ENCODE results near the gene MLLT11. TPM values are rescaled to one million over a fixed set of nuclear protein-coding genes. Genes with fewer than 3 reads are reported as not detected.

Gene MLLT11, protein sequence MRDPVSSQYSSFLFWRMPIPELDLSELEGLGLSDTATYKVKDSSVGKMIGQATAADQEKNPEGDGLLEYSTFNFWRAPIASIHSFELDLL
- 1 to 10 TPM in 2 of 4 donors, under 1 TPM in 2; 0.47 to 6.6 (median 0.79) TPM for total RNA-seq

DNA sequence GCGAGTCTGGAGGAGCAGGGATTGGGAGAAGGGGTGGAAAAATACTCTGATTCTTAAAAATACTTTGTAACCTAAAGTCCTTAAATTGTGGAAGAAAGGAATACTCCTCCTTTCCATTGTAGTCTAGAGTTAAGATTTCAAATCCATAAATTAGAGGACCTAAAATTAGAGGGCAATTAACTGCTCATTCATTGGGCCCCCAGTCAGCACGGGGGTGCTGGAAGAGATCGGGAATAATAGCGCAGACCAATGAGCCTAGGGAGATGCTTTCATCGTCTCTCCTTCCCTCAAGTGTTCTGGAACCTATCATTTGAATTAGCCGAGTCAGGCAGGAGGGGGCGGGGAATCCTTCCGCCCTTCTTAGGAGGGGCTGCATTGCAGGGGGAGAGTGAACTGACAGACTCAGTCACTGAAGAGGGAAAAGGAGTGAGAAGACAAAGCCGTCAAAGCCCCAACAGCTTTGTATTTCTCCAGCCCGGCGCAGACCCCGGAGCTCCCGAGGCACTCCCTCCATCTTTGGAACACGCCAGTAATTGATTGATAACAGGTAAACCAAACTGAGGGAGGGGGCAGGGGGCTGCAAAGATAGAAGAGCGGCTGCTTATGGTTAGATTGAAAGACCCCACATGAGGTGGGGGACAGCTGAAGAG lies at the start of gene MLLT11:
MLLT11 (plus strand) TSS at position 391 of the 650 bp plus-strand sequence. CDS start 6,828 bp downstream, outside the sequence.
- DNase-seq (ENCODE audit: low spot score): no peak
- peak; percentile 40 for ATAC-seq (ENCODE audit: low FRiP score)
- TF ChIP-seq, protein P1, sequence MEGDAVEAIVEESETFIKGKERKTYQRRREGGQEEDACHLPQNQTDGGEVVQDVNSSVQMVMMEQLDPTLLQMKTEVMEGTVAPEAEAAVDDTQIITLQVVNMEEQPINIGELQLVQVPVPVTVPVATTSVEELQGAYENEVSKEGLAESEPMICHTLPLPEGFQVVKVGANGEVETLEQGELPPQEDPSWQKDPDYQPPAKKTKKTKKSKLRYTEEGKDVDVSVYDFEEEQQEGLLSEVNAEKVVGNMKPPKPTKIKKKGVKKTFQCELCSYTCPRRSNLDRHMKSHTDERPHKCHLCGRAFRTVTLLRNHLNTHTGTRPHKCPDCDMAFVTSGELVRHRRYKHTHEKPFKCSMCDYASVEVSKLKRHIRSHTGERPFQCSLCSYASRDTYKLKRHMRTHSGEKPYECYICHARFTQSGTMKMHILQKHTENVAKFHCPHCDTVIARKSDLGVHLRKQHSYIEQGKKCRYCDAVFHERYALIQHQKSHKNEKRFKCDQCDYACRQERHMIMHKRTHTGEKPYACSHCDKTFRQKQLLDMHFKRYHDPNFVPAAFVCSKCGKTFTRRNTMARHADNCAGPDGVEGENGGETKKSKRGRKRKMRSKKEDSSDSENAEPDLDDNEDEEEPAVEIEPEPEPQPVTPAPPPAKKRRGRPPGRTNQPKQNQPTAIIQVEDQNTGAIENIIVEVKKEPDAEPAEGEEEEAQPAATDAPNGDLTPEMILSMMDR (IDR thresholded peaks at IDR 0.05): no peak

DNA sequence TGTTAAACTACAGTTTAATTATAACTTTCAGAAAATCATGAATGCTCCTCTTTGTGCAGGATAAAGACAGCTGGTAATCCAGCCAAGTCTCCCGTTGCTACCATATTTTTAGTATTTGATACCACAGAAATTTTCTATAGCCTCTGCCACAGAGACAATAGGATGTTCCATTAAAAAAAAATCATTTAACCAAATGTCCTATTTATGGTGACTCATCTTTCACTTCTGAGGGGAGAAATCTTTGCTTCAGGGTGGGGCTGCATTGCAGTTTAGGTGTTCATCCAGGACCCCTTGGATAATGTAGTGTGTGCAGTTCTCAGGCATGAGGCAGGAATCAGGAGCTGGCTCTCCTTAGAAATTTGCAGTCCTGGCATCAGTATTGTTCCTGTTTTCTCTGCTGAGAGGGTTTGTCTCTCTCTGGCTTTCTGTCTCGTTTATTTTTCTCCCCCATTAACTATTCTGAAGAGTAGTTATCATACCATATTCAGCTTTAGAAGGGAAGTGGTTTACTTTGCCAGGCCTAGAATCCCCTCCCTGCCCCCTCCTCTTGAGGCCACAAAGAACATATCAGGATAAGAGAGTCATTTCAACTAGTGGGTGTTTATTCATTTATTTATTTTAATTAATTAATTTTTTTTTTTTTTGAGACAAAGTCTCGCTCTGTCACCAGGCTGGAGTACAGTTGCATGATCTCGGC lies 48.9 kb upstream of the MLLT11 start:
- no peak for DNase-seq (ENCODE audit: low spot score)
- no peak for ATAC-seq (ENCODE audit: low FRiP score)

DNA sequence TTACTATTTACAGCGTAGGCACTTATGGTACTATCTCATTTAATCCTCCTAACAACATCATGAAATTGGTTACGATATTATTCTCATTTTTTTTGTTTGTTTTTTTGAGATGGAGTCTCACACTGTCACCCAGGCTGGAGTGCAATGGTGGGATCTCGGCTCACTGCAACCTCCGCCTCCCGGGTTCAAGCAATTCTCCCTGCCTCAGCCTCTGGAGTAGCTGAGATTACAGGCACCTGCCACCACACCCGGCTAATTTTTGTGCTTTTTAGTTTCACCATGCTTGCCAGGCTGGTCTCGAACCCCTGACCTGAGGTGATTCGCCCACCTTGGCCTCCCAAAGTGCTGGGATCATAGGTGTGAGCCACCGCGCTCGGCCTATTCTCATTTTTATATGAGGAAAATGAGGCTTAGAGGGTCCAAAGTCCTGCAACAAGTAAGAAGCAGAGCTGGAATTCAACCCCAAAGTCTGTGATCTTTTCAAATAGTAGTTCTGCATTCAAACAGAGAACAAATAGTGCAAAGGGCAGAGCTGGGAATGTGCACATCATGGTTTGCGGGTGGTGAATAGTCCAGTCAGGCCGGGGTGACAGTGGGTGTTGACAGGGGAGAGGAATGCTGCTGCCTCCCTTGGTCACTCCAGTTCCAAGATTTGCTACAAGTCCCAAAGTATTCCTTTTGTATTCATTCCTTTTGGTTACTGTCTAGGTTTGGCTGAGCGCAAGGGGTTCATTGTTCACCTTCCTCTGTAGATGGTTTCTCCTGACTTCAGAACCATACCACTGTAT lies 47.3 kb upstream of the MLLT11 start:
- TF ChIP-seq, protein P1 (IDR thresholded peaks at IDR 0.05): no peak
- ATAC-seq (ENCODE audit: low FRiP score) (no peak), DNase-seq (ENCODE audit: low spot score) (no peak)

More for the DNA sequence above, 48.9 kb upstream of the MLLT11 start:
- TF ChIP-seq, protein P1 (IDR thresholded peaks at IDR 0.05): no peak

DNA sequence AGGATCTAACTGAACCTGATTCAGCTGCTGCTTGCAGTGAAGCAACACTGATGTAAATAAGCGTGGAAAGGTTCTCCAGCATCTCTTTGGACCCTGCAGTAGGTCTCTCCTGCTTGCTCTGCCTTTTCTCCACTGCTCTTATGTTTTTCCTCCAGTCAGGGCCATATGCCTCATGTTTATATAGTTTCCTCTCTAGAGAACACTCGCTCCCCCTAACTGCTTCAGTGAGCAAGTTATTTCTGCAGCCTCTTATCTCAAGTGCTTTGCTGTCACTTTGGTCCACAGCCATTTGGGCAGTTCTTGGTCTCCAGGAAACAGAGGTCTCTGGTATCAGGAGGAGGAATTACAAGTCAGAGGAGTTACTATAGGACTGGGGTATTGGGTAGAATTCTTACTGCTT lies 46.7 kb upstream of the MLLT11 start:
- TF ChIP-seq, protein P1 (IDR thresholded peaks at IDR 0.05): no peak
- DNase-seq (ENCODE audit: low spot score) (no peak), ATAC-seq (ENCODE audit: low FRiP score) (no peak)

DNA sequence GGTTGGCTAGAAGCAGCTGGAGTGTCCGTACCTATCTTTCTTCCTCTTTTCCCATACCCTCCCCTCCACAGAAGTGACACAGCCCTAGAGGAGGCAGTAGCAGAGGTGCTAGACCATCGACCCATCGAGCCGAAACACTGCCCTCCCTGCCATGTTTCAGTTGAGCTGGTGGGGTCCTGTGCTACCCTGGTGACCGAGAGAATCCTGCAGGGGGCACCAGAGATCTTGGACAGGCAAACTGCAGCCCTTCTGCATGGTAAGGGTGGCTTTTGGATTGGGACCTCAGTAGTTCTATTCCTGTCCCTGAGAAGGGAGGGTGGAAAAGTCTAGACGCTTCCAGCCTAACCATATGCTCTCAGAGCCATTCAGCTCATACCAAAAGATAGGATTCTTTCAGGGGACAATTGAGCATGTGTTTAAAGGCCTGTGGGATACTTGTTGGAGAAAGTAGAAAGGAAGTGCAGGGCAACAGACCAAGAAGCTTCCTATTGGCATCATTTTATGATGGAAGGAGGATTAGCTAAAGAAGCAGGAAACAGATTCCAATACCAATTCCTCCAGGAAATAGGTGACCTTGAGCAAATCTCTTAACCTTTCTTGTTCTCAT lies 35.6 kb upstream of the MLLT11 start:
- DNase-seq (ENCODE audit: low spot score) (peak; percentile 90), ATAC-seq (ENCODE audit: low FRiP score) (peak; percentile 76)
- TF ChIP-seq, protein P1 (IDR thresholded peaks at IDR 0.05): peak in 1 of 3 donors; percentile 45

DNA sequence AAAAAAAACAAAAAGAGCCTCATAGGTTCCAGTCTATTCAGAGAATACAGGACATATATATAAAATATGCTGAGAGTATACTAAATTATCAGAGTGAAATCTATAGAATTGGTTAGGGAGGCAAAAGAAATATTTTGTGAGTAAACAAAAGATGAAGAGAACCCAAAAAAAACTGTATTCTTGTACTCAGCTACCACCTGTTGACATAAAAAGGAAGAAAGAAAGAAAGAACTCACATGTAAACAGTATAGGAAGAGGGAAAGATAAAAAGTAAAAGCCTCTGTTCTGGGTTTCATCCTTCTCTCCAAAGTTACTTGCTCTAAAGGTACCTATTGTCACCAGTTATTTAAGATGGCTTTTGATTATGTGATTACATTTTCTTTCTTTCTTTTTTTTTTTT lies 33.7 kb upstream of the MLLT11 start:
- TF ChIP-seq, protein P1 (IDR thresholded peaks at IDR 0.05): no peak
- DNase-seq (ENCODE audit: low spot score) (no peak), ATAC-seq (ENCODE audit: low FRiP score) (no peak)
